ENCODE measurements around the gene RAD51B. TPM values are rescaled to one million over a fixed set of nuclear protein-coding genes. Genes with fewer than 3 reads are reported as not detected.

RAD51B gene
- total RNA-seq, 6 donors from 2014 or later = 10.6 to 63.9 (median 18.4) TPM

GRCh38 chr14:68749487-68750475 is 930.2 kb downstream of the RAD51B start:
- peaks cover 0 to 16% (median 7%) of the 10 kb centered on the region in 4 donors for H3K4me1 ChIP-seq
- TF ChIP-seq CTCF (IDR thresholded peaks at IDR 0.05) = no peak
- no peak for TF ChIP-seq EP300 (IDR thresholded peaks at IDR 0.05)
- no peak for TF ChIP-seq POLR2AphosphoS5 (IDR thresholded peaks at IDR 0.05)
- TF ChIP-seq POLR2A (IDR thresholded peaks at IDR 0.05) = no peak
- no peaks in the 10 kb centered on the region for H3K27me3 ChIP-seq
- ATAC-seq (ENCODE audit: low FRiP score in 2 of 2) (no peak), DNase-seq (peak in 1 of 2 donors; percentile 61)
- H3K27ac ChIP-seq = peak overlapping the region in 3 of 4 donors; percentile 1 to 48 (median 22)
- H3K36me3 ChIP-seq = no peaks in the 10 kb centered on the region
- no peak overlapping the region for H3K4me3 ChIP-seq
- 73% methylated on average over 11 of the region's 11 CpGs for WGBS, 2 donors
- no peaks in the 10 kb centered on the region for H3K9me3 ChIP-seq

GRCh38 chr14:68752271-68753006 is 932.9 kb downstream of the RAD51B start:
- DNase-seq (no peak), ATAC-seq (ENCODE audit: low FRiP score in 2 of 2) (no peak)
- Histone ChIP-seq H3K9me3 (no peaks in the 10 kb centered on the region), H3K27me3 (no peaks in the 10 kb centered on the region), H3K4me3 (no peak overlapping the region), H3K36me3 (no peaks in the 10 kb centered on the region), H3K27ac (no peak overlapping the region), H3K4me1 (peaks cover 4 to 23% (median 17%) of the 10 kb centered on the region in 4 donors)
- 92 to 93% methylated on average over 6 of the region's 6 CpGs for WGBS, 2 donors
- TF ChIP-seq POLR2A (IDR thresholded peaks at IDR 0.05) (no peak), POLR2AphosphoS5 (IDR thresholded peaks at IDR 0.05) (no peak), CTCF (IDR thresholded peaks at IDR 0.05) (no peak), EP300 (IDR thresholded peaks at IDR 0.05) (no peak)

- WGBS, 2 donors = 68 to 69% methylated on average over 4 of the region's 4 CpGs
- TF ChIP-seq POLR2A (IDR thresholded peaks at IDR 0.05) (no peak), POLR2AphosphoS5 (IDR thresholded peaks at IDR 0.05) (no peak), CTCF (IDR thresholded peaks at IDR 0.05) (no peak), EP300 (IDR thresholded peaks at IDR 0.05) (no peak)
- Histone ChIP-seq H3K27me3 (no peaks in the 10 kb centered on the region), H3K4me1 (peaks cover 13 to 34% (median 28%) of the 10 kb centered on the region in 4 donors), H3K9me3 (no peaks in the 10 kb centered on the region), H3K4me3 (no peak overlapping the region), H3K36me3 (no peaks in the 10 kb centered on the region), H3K27ac (no peak overlapping the region)
- DNase-seq (no peak), ATAC-seq (ENCODE audit: low FRiP score in 2 of 2) (no peak)
Measured at GRCh38 chr14:68753690-68754089, 934.1 kb downstream of the RAD51B start.

- WGBS, 2 donors = 72 to 97% methylated on average over 1 to 3 of the region's 3 CpGs
- H3K4me1 ChIP-seq = peaks cover 13 to 34% (median 25%) of the 10 kb centered on the region in 4 donors
- ATAC-seq (ENCODE audit: low FRiP score in 2 of 2) = no peak
Measured at GRCh38 chr14:68755016-68755353, 935.4 kb downstream of the RAD51B start.

More at GRCh38 chr14:68755016-68755353, 935.4 kb downstream of the RAD51B start:
- TF ChIP-seq POLR2A (IDR thresholded peaks at IDR 0.05) (no peak), CTCF (IDR thresholded peaks at IDR 0.05) (no peak), EP300 (IDR thresholded peaks at IDR 0.05) (no peak), POLR2AphosphoS5 (IDR thresholded peaks at IDR 0.05) (no peak)
- Histone ChIP-seq H3K4me3 (no peak overlapping the region), H3K9me3 (no peaks in the 10 kb centered on the region), H3K36me3 (no peaks in the 10 kb centered on the region), H3K27ac (no peak overlapping the region), H3K27me3 (no peaks in the 10 kb centered on the region)
- no peak for DNase-seq

Measured in upper lobe of left lung (tissue), 6 donors.